WTC11 (cell line): ENCODE data around the gene SLC6A2. TPM values are rescaled to one million over a fixed set of nuclear protein-coding genes. Genes with fewer than 3 reads are reported as not detected.

Source experiments
- ATAC-seq: fragments of 200-7000 bp; cut with Tn5 transposase; 2 replicates; pipeline ENCODE4 v1.10.0; 2021; ENCODE audit warnings: mild to moderate bottlenecking, moderate library complexity
- CTCF ChIA-PET: fragments of 300-600 bp; sonication (Branson Sonifier 250); formaldehyde crosslinking; loops from one replicate; lab custom pipeline; 2021; ENCODE audit warnings: antibody characterized with exemption; lab: Charles Lee
- POLR2A ChIA-PET: fragments of 350-600 bp; sonication (Branson Sonifier 250); formaldehyde crosslinking; loops from one replicate; lab custom pipeline; 2021; ENCODE audit warnings: antibody characterized with exemption; lab: Charles Lee
- DNase-seq: peaks from one replicate; pipeline ENCODE4 v3.0.0; 2021; ENCODE audit warnings: low spot score
- H3K27ac Mint-ChIP-seq: 2 replicates; pipeline ENCODE4 v1.8.0; 2021; ENCODE audit warnings: mixed read lengths
- H3K27me3 Mint-ChIP-seq: 2 replicates; pipeline ENCODE4 v1.8.0; 2021; ENCODE audit warnings: low read depth, mild to moderate bottlenecking, moderate library complexity, mixed read lengths
- H3K36me3 Mint-ChIP-seq: 2 replicates; pipeline ENCODE4 v1.8.0; 2021; ENCODE audit warnings: mixed read lengths
- H3K4me1 Mint-ChIP-seq: 2 replicates; pipeline ENCODE4 v1.8.0; 2022; ENCODE audit warnings: mixed read lengths
- H3K4me3 Mint-ChIP-seq: 2 replicates; pipeline ENCODE4 v1.8.0; 2021; ENCODE audit warnings: mild to moderate bottlenecking, moderate library complexity, mixed read lengths
- H3K9me3 Mint-ChIP-seq: 2 replicates; pipeline ENCODE4 v1.8.0; 2021; ENCODE audit warnings: mixed read lengths
- AR ChIP-seq: fragments of 250-450 bp; sonication (Bioruptor Pico); IDR thresholded peaks from 2 replicates; pipeline ENCODE4 v1.9.0; 2021; ENCODE audit warnings: mild to moderate bottlenecking
- ATF1 ChIP-seq: sonication (generic); formaldehyde crosslinking; IDR thresholded peaks from 2 replicates; pipeline ENCODE4 v1.8.1; 2023; ENCODE audit warnings: mild to moderate bottlenecking, moderate library complexity, missing genetic modification reagents
- CREM ChIP-seq: sonication (generic); formaldehyde crosslinking; IDR thresholded peaks from 2 replicates; pipeline ENCODE4 v1.8.1; 2022; ENCODE audit warnings: mild to moderate bottlenecking, missing genetic modification reagents, moderate library complexity
- E2F4 ChIP-seq: sonication (generic); formaldehyde crosslinking; IDR thresholded peaks from 2 replicates; pipeline ENCODE4 v1.8.1; 2022; ENCODE audit warnings: low read depth, mild to moderate bottlenecking, moderate library complexity, missing genetic modification reagents, borderline replicate concordance
- FOXK1 ChIP-seq: sonication (generic); formaldehyde crosslinking; IDR thresholded peaks from 2 replicates; pipeline ENCODE4 v1.8.0; 2022; ENCODE audit warnings: mild to moderate bottlenecking, moderate library complexity, missing genetic modification reagents
- HMGA2 ChIP-seq: fragments of 250-450 bp; sonication (Bioruptor Pico); IDR thresholded peaks from 2 replicates; pipeline ENCODE4 v1.4.0; 2021; ENCODE audit warnings: mild to moderate bottlenecking, moderate library complexity
- IRF1 ChIP-seq: sonication (generic); formaldehyde crosslinking; IDR thresholded peaks from 2 replicates; pipeline ENCODE4 v1.8.0; 2023; ENCODE audit warnings: missing genetic modification reagents
- KAT7 ChIP-seq: sonication (generic); formaldehyde crosslinking; IDR thresholded peaks from 2 replicates; pipeline ENCODE4 v1.8.1; 2023; ENCODE audit warnings: missing genetic modification reagents, mild to moderate bottlenecking, borderline replicate concordance
- NFYB ChIP-seq: sonication (generic); formaldehyde crosslinking; conservative IDR thresholded peaks from 2 replicates; pipeline ENCODE4 v1.8.0; 2022; ENCODE audit warnings: low read depth, missing genetic modification reagents
- NR2C2 ChIP-seq: sonication (generic); formaldehyde crosslinking; IDR thresholded peaks from 2 replicates; pipeline ENCODE4 v1.8.0; 2022; ENCODE audit warnings: mild to moderate bottlenecking, missing genetic modification reagents
- PRRX2 ChIP-seq: fragments of 250-450 bp; sonication (Bioruptor Pico); IDR thresholded peaks from 2 replicates; pipeline ENCODE4 v1.8.0; 2021; ENCODE audit warnings: mild to moderate bottlenecking
- SMAD3 ChIP-seq: sonication (generic); formaldehyde crosslinking; IDR thresholded peaks from 2 replicates; pipeline ENCODE4 v1.8.0; 2022; ENCODE audit warnings: missing genetic modification reagents, mild to moderate bottlenecking, borderline replicate concordance
- USF2 ChIP-seq: sonication (generic); formaldehyde crosslinking; IDR thresholded peaks from 2 replicates; pipeline ENCODE4 v1.8.1; 2023; ENCODE audit warnings: mild to moderate bottlenecking, missing genetic modification reagents, moderate library complexity
- ZBTB21 ChIP-seq: sonication (generic); formaldehyde crosslinking; IDR thresholded peaks from 2 replicates; pipeline ENCODE4 v1.8.1; 2023; ENCODE audit warnings: mild to moderate bottlenecking, missing genetic modification reagents, borderline replicate concordance
- ZBTB43 ChIP-seq: sonication (generic); formaldehyde crosslinking; IDR thresholded peaks from 2 replicates; pipeline ENCODE4 v1.8.1; 2023; ENCODE audit warnings: mild to moderate bottlenecking, missing genetic modification reagents
- ZNF138 ChIP-seq: sonication (generic); formaldehyde crosslinking; conservative IDR thresholded peaks from 2 replicates; pipeline ENCODE4 v1.8.1; 2022; ENCODE audit warnings: mild to moderate bottlenecking, moderate library complexity, missing genetic modification reagents
- ZNF263 ChIP-seq: sonication (generic); formaldehyde crosslinking; IDR thresholded peaks from 2 replicates; pipeline ENCODE4 v1.8.1; 2022; ENCODE audit warnings: low read depth, mild to moderate bottlenecking, moderate library complexity, missing genetic modification reagents
- ZNF281 ChIP-seq: sonication (generic); formaldehyde crosslinking; IDR thresholded peaks from 2 replicates; pipeline ENCODE4 v1.8.0; 2023; ENCODE audit warnings: mild to moderate bottlenecking, missing genetic modification reagents
- ZNF317 ChIP-seq: sonication (generic); formaldehyde crosslinking; IDR thresholded peaks from 2 replicates; pipeline ENCODE4 v1.8.1; 2023; ENCODE audit warnings: low read depth, mild to moderate bottlenecking, moderate library complexity, missing genetic modification reagents, borderline replicate concordance
- ZNF416 ChIP-seq: fragments of 250-450 bp; sonication (Bioruptor Pico); IDR thresholded peaks from 2 replicates; pipeline ENCODE4 v1.9.0; 2021; ENCODE audit warnings: mild to moderate bottlenecking, inconsistent platforms
- total RNA-seq: library from RNA; stranded (reverse); gene quantifications from 3 replicates; pipeline ENCODE4 v1.2.3, GENCODE V29; 2021

The SLC6A2 gene
- total RNA-seq, 1 experiment from 2014 or later: 0.20 TPM

GRCh38 chr16:55668340-55669281, 12.8 kb downstream of the SLC6A2 start:
- no peaks in the 10 kb centered on the region; the same call in 1 of the 2 replicates for H3K36me3 Mint-ChIP-seq

GRCh38 chr16:55671206-55671973, 15.6 kb downstream of the SLC6A2 start:
- H3K36me3 Mint-ChIP-seq: no peaks in the 10 kb centered on the region
- peaks cover 8% of the 10 kb centered on the region; the same call in 1 of the 2 replicates for H3K9me3 Mint-ChIP-seq
- peaks cover 2% of the 10 kb centered on the region; the same call in 1 of the 2 replicates for H3K27me3 Mint-ChIP-seq
- H3K4me1 Mint-ChIP-seq: peaks cover 15% of the 10 kb centered on the region
- no peak overlapping the region for H3K4me3 Mint-ChIP-seq
- no peak overlapping the region for H3K27ac Mint-ChIP-seq
- ATAC-seq: no peak
- peak; percentile 19 for DNase-seq
- CTCF ChIA-PET: interaction anchor here (1.0 to 1.8 kb wide), 3 partner anchors 11 to 206 kb away, joined by 3 to 11 read pairs (median 3); no protein-coding TSS in a partner anchor
- POLR2A ChIA-PET: interaction anchor here (0.6 kb wide), 1 partner anchor 133 kb away, joined by 3 read pairs; no protein-coding TSS in a partner anchor
- TF ChIP-seq USF2 (CRISPR knock-in tag) (no peak), ZBTB43 (no peak), E2F4 (CRISPR knock-in tag) (no peak), NR2C2 (no peak), ATF1 (CRISPR knock-in tag) (no peak), IRF1 (CRISPR knock-in tag) (no peak), ZNF317 (CRISPR knock-in tag) (no peak), FOXK1 (CRISPR knock-in tag) (no peak), HMGA2 (no peak), PRRX2 (no peak), CREM (CRISPR knock-in tag) (no peak), ZNF138 (CRISPR knock-in tag) (no peak), ZNF416 (CRISPR knock-in tag) (no peak), NFYB (no peak), AR (CRISPR knock-in tag) (no peak), KAT7 (CRISPR knock-in tag) (no peak)

More at GRCh38 chr16:55668340-55669281, 12.8 kb downstream of the SLC6A2 start:
- ChIA-PET POLR2A (no interaction called here), CTCF (interaction anchor here (0.8 to 1.4 kb wide), 4 partner anchors 12 to 204 kb away, joined by 3 to 12 read pairs (median 3); no protein-coding TSS in a partner anchor)
- H3K4me1 Mint-ChIP-seq: peaks cover 15% of the 10 kb centered on the region
- TF ChIP-seq ZBTB21 (CRISPR knock-in tag): no peak
- TF ChIP-seq ZNF416 (CRISPR knock-in tag): no peak
- TF ChIP-seq SMAD3 (CRISPR knock-in tag): no peak
- TF ChIP-seq ZNF263 (CRISPR knock-in tag): no peak
- no peak for TF ChIP-seq PRRX2
- TF ChIP-seq ATF1 (CRISPR knock-in tag): no peak
- TF ChIP-seq ZNF281 (CRISPR knock-in tag): no peak
- peaks cover 2% of the 10 kb centered on the region; the same call in 1 of the 2 replicates for H3K27me3 Mint-ChIP-seq
- no peak overlapping the region for H3K27ac Mint-ChIP-seq
- DNase-seq: peak; percentile 18
- H3K4me3 Mint-ChIP-seq: no peak overlapping the region
- peaks cover 11% of the 10 kb centered on the region for H3K9me3 Mint-ChIP-seq
- ATAC-seq: peak; percentile 66
